Measurements from ENCODE around the gene TMEM192.
"Not testable (repeated sequence)": the region's sequence is repeated elsewhere in the genome, so short reads cannot be mapped to it uniquely, and the experiment has no call there.

Gene TMEM192

GRCh38 chr4:165094873-165095272 is 17.8 kb downstream of the TMEM192 start:
- Histone ChIP-seq H2AFZ (ENCODE audit: low read length) (no peak overlapping the region), H3K4me2 (ENCODE audit: low read depth, low read length, poor library complexity, severe bottlenecking) (no peak overlapping the region), H3K79me2 (ENCODE audit: insufficient read depth, low read length) (no peaks in the 10 kb centered on the region), H3F3A (ENCODE audit: low read depth) (no peaks in the 10 kb centered on the region), H4K20me1 (ENCODE audit: insufficient read depth, low read length, poor library complexity, severe bottlenecking) (no peaks in the 10 kb centered on the region), H3K9ac (ENCODE audit: low read depth, low read length, poor library complexity, severe bottlenecking) (no peak overlapping the region), H3K27me3 (ENCODE audit: insufficient read depth, low read length, poor library complexity, severe bottlenecking) (no peaks in the 10 kb centered on the region), H3K9me2 (replicated peaks; ENCODE audit: low read depth, low read length) (no peaks in the 10 kb centered on the region), H3K4me3 (ENCODE audit: low read length, poor library complexity, severe bottlenecking) (no peak overlapping the region), H3K4me1 (ENCODE audit: insufficient read depth, low read length, poor library complexity, severe bottlenecking) (no peaks in the 10 kb centered on the region), H3K36me3 (ENCODE audit: insufficient read depth, low read length) (peaks cover 2% of the 10 kb centered on the region; the same call in 1 of the 2 replicates), H3K9me3 (ENCODE audit: insufficient read depth, low read depth, low read length) (no peaks in the 10 kb centered on the region)
- TF ChIP-seq CTCF (conservative IDR thresholded peaks at IDR 0.05; ENCODE audit: low read length), result no peak
- no peak for TF ChIP-seq EZH2phosphoT487 (IDR thresholded peaks at IDR 0.05; ENCODE audit: borderline replicate concordance)

DNA sequence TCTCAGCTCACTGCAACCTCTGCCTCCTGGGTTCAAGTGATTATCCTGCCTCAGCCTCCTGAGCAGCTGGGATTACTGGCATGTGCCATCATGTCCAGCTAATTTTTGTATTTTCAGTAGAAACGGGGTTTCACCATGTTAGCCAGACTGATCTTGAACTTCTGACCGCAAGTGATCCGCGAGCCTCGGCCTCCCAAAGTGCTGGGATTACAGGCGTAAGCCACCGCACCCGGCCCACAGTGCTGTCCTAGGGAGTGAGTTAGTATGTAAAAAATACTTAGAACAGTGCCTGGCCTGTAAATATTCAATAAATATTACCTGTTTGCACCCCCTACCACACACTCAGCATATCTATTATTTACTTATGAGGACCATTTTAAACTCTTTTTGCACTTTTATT is 20.5 kb downstream of the TMEM192 start:
- not testable (repeated sequence) for H4K20me1 ChIP-seq (ENCODE audit: insufficient read depth, low read length, poor library complexity, severe bottlenecking); H3K9me3 ChIP-seq (ENCODE audit: insufficient read depth, low read depth, low read length); H2AFZ ChIP-seq (ENCODE audit: low read length); H3K79me2 ChIP-seq (ENCODE audit: insufficient read depth, low read length); H3K9me2 ChIP-seq (replicated peaks; ENCODE audit: low read depth, low read length); H3K36me3 ChIP-seq (ENCODE audit: insufficient read depth, low read length); H3K9ac ChIP-seq (ENCODE audit: low read depth, low read length, poor library complexity, severe bottlenecking); H3K4me2 ChIP-seq (ENCODE audit: low read depth, low read length, poor library complexity, severe bottlenecking); H3K4me1 ChIP-seq (ENCODE audit: insufficient read depth, low read length, poor library complexity, severe bottlenecking); H3F3A ChIP-seq (ENCODE audit: low read depth); H3K27me3 ChIP-seq (ENCODE audit: insufficient read depth, low read length, poor library complexity, severe bottlenecking); H3K4me3 ChIP-seq (ENCODE audit: low read length, poor library complexity, severe bottlenecking)

GRCh38 chr4:165088366-165088765 is 24.3 kb downstream of the TMEM192 start:
- Histone ChIP-seq H3K4me2 (ENCODE audit: low read depth, low read length, poor library complexity, severe bottlenecking) (no peak overlapping the region), H3K36me3 (ENCODE audit: insufficient read depth, low read length) (peaks cover 14% of the 10 kb centered on the region; the same call in 1 of the 2 replicates), H3K9ac (ENCODE audit: low read depth, low read length, poor library complexity, severe bottlenecking) (no peak overlapping the region), H2AFZ (ENCODE audit: low read length) (no peak overlapping the region), H4K20me1 (ENCODE audit: insufficient read depth, low read length, poor library complexity, severe bottlenecking) (no peaks in the 10 kb centered on the region), H3K4me1 (ENCODE audit: insufficient read depth, low read length, poor library complexity, severe bottlenecking) (no peaks in the 10 kb centered on the region), H3F3A (ENCODE audit: low read depth) (no peaks in the 10 kb centered on the region), H3K9me3 (ENCODE audit: insufficient read depth, low read depth, low read length) (no peaks in the 10 kb centered on the region), H3K79me2 (ENCODE audit: insufficient read depth, low read length) (no peaks in the 10 kb centered on the region), H3K4me3 (ENCODE audit: low read length, poor library complexity, severe bottlenecking) (no peak overlapping the region), H3K9me2 (replicated peaks; ENCODE audit: low read depth, low read length) (no peaks in the 10 kb centered on the region), H3K27me3 (ENCODE audit: insufficient read depth, low read length, poor library complexity, severe bottlenecking) (no peaks in the 10 kb centered on the region)
- TF ChIP-seq EZH2phosphoT487 (IDR thresholded peaks at IDR 0.05; ENCODE audit: borderline replicate concordance) (no peak), CTCF (conservative IDR thresholded peaks at IDR 0.05; ENCODE audit: low read length) (no peak)

DNA sequence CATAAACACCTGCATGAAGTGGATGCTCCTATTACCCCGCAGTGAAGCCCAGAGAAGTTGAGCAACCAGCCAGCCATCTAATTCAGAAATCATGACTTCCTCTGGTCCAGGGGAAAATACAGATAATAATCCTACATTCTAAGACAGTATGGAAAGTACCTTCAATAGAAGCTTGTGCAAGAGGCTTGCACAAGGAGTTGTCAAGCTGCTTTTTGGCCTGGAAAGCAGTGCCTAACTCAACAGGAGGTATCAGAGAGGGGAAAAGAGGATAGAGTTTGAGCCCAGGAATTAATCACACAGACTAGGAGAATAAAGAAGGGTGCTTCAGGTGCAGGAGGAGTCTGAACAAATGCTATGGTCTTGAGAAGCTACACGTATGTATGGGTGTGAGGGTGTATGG is 26.7 kb downstream of the TMEM192 start:
- no peaks in the 10 kb centered on the region for H3K9me3 ChIP-seq (ENCODE audit: insufficient read depth, low read depth, low read length)
- H3K9me2 ChIP-seq (replicated peaks; ENCODE audit: low read depth, low read length), result no peaks in the 10 kb centered on the region

GRCh38 chr4:165084787-165085186 is 27.9 kb downstream of the TMEM192 start:
- not testable (repeated sequence) for H3K79me2 ChIP-seq (ENCODE audit: insufficient read depth, low read length); H2AFZ ChIP-seq (ENCODE audit: low read length); H3F3A ChIP-seq (ENCODE audit: low read depth); H3K4me3 ChIP-seq (ENCODE audit: low read length, poor library complexity, severe bottlenecking); H4K20me1 ChIP-seq (ENCODE audit: insufficient read depth, low read length, poor library complexity, severe bottlenecking); H3K9me3 ChIP-seq (ENCODE audit: insufficient read depth, low read depth, low read length); H3K9ac ChIP-seq (ENCODE audit: low read depth, low read length, poor library complexity, severe bottlenecking); H3K4me2 ChIP-seq (ENCODE audit: low read depth, low read length, poor library complexity, severe bottlenecking); H3K9me2 ChIP-seq (replicated peaks; ENCODE audit: low read depth, low read length); H3K4me1 ChIP-seq (ENCODE audit: insufficient read depth, low read length, poor library complexity, severe bottlenecking); H3K27me3 ChIP-seq (ENCODE audit: insufficient read depth, low read length, poor library complexity, severe bottlenecking)
- peaks cover 14% of the 10 kb centered on the region; the same call in 1 of the 2 replicates for H3K36me3 ChIP-seq (ENCODE audit: insufficient read depth, low read length)

More for the DNA sequence above, 26.7 kb downstream of the TMEM192 start:
- Histone ChIP-seq H3K79me2 (ENCODE audit: insufficient read depth, low read length) (no peaks in the 10 kb centered on the region), H3K4me2 (ENCODE audit: low read depth, low read length, poor library complexity, severe bottlenecking) (no peak overlapping the region), H2AFZ (ENCODE audit: low read length) (no peak overlapping the region), H3K4me3 (ENCODE audit: low read length, poor library complexity, severe bottlenecking) (no peak overlapping the region), H4K20me1 (ENCODE audit: insufficient read depth, low read length, poor library complexity, severe bottlenecking) (no peaks in the 10 kb centered on the region), H3K36me3 (ENCODE audit: insufficient read depth, low read length) (peaks cover 14% of the 10 kb centered on the region; the same call in 1 of the 2 replicates), H3F3A (ENCODE audit: low read depth) (no peaks in the 10 kb centered on the region), H3K9ac (ENCODE audit: low read depth, low read length, poor library complexity, severe bottlenecking) (no peak overlapping the region), H3K4me1 (ENCODE audit: insufficient read depth, low read length, poor library complexity, severe bottlenecking) (no peaks in the 10 kb centered on the region), H3K27me3 (ENCODE audit: insufficient read depth, low read length, poor library complexity, severe bottlenecking) (no peaks in the 10 kb centered on the region)
- no peak for TF ChIP-seq EZH2phosphoT487 (IDR thresholded peaks at IDR 0.05; ENCODE audit: borderline replicate concordance)
- TF ChIP-seq CTCF (conservative IDR thresholded peaks at IDR 0.05; ENCODE audit: low read length), result no peak

Measured in Loucy (cell line).